ENCODE data around the gene NEUROD2.
A peak's percentile ranks its signal among the peaks of the same experiment; 100 is the strongest.

NEUROD2 gene

GRCh38 chr17:39562976-39563375 is 44.7 kb downstream of the NEUROD2 start:
- Mint-ChIP-seq H3K36me3 (ENCODE audit: low read depth) (peaks cover 60% of the 10 kb centered on the region), H3K27ac (no peak overlapping the region), H3K9me3 (no peaks in the 10 kb centered on the region), H3K4me1 (peaks cover 22% of the 10 kb centered on the region), H3K4me3 (no peak overlapping the region), H3K27me3 (ENCODE audit: low read depth, poor library complexity) (peaks cover 5% of the 10 kb centered on the region)
- no peak for DNase-seq
- TF ChIP-seq, protein P1, sequence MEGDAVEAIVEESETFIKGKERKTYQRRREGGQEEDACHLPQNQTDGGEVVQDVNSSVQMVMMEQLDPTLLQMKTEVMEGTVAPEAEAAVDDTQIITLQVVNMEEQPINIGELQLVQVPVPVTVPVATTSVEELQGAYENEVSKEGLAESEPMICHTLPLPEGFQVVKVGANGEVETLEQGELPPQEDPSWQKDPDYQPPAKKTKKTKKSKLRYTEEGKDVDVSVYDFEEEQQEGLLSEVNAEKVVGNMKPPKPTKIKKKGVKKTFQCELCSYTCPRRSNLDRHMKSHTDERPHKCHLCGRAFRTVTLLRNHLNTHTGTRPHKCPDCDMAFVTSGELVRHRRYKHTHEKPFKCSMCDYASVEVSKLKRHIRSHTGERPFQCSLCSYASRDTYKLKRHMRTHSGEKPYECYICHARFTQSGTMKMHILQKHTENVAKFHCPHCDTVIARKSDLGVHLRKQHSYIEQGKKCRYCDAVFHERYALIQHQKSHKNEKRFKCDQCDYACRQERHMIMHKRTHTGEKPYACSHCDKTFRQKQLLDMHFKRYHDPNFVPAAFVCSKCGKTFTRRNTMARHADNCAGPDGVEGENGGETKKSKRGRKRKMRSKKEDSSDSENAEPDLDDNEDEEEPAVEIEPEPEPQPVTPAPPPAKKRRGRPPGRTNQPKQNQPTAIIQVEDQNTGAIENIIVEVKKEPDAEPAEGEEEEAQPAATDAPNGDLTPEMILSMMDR (IDR thresholded peaks at IDR 0.05): no peak

- H3K4me3 Mint-ChIP-seq: no peak overlapping the region
- peaks cover 5% of the 10 kb centered on the region for H3K27me3 Mint-ChIP-seq (ENCODE audit: low read depth, poor library complexity)
- TF ChIP-seq, protein P1 (IDR thresholded peaks at IDR 0.05): no peak
- peaks cover 25% of the 10 kb centered on the region for H3K4me1 Mint-ChIP-seq
- H3K27ac Mint-ChIP-seq: no peak overlapping the region
- peaks cover 62% of the 10 kb centered on the region for H3K36me3 Mint-ChIP-seq (ENCODE audit: low read depth)
- H3K9me3 Mint-ChIP-seq: no peaks in the 10 kb centered on the region
- no peak for DNase-seq
Observed at GRCh38 chr17:39562395-39562794, 45.3 kb downstream of the NEUROD2 start.

DNA sequence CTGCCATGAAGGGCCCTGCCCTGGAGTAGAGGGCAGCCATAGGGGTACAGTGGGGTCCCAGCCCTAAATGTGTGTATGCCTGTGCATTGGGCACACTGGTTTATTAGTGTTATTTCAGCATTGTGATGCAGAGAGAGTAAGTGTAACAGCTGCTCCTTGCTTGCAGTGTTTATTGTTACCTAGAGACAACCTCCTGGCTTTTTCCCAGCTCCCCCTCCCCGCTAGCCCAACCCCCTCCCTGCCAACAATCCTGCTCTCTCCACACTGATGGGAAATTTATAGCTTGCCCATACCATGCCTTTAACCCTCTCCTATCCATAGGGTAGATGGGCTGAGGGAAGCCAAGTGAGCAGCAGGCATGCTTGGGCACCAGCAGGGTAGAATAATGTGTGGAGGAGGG is 51.3 kb downstream of the NEUROD2 start:
- H3K36me3 Mint-ChIP-seq (ENCODE audit: low read depth): peaks cover 70% of the 10 kb centered on the region
- H3K4me3 Mint-ChIP-seq: no peak overlapping the region
- peaks cover 9% of the 10 kb centered on the region for H3K27me3 Mint-ChIP-seq (ENCODE audit: low read depth, poor library complexity)
- TF ChIP-seq, protein P1 (IDR thresholded peaks at IDR 0.05): no peak
- peaks cover 24% of the 10 kb centered on the region for H3K4me1 Mint-ChIP-seq
- H3K27ac Mint-ChIP-seq: peak overlapping the region; percentile 46
- no peaks in the 10 kb centered on the region for H3K9me3 Mint-ChIP-seq
- DNase-seq: peak; percentile 18

- H3K9me3 Mint-ChIP-seq: no peaks in the 10 kb centered on the region
- peaks cover 74% of the 10 kb centered on the region for H3K36me3 Mint-ChIP-seq (ENCODE audit: low read depth)
- no peak overlapping the region for H3K27ac Mint-ChIP-seq
- H3K27me3 Mint-ChIP-seq (ENCODE audit: low read depth, poor library complexity): peaks cover 9% of the 10 kb centered on the region
- TF ChIP-seq, protein P1 (IDR thresholded peaks at IDR 0.05): no peak
- no peak for DNase-seq
- peaks cover 24% of the 10 kb centered on the region for H3K4me1 Mint-ChIP-seq
- H3K4me3 Mint-ChIP-seq: no peak overlapping the region
Observed at GRCh38 chr17:39555368-39555767, 52.4 kb downstream of the NEUROD2 start.

All from nephron progenitor cell (in vitro differentiated cells).